ENCODE data around the gene DHCR24. TPM values are rescaled to one million over a fixed set of nuclear protein-coding genes. Genes with fewer than 3 reads are reported as not detected.

Gene DHCR24
- total RNA-seq, 1 donor from 2014 or later, result 168 TPM

DNA sequence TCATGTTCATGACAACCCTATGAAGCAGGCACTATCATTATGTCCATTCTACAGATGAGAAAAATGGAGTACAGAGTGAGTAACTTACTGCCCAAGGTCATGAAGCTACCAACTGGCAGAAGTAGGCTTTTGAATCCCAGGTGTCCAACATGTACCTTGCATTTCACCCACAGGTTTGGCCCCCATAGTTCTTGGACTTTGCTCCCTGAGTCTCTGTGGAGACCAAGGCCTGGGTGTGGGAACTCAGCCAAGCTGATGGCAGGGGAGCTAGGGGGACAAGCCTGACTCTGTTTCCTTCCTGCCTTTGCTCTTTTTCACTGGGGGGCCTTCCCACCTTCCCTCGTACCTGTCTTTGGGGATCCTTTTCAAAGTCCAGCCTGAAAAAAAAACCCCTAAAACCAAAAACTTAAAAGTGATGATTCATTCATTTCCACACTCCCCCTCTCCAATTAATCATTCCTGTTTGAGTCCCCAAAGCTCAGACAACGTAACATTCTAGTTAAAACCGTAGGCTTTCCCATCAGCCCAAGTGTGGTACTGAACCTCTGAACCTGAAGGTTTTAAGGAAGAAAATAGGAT, 77.4 kb downstream of the DHCR24 start:
- no peak overlapping the region for H3K4me3 ChIP-seq (ENCODE audit: insufficient read depth, low read depth, low read length)
- H3K4me2 ChIP-seq (ENCODE audit: low read length), result no peak overlapping the region
- peaks cover 4% of the 10 kb centered on the region for H3K4me1 ChIP-seq (ENCODE audit: insufficient read depth, low read length)
- Mint-ChIP-seq H3K9me3 (ENCODE audit: unreplicated experiment) (peaks cover 3% of the 10 kb centered on the region), H3K4me1 (ENCODE audit: low read depth, unreplicated experiment) (no peaks in the 10 kb centered on the region), H3K27ac (ENCODE audit: unreplicated experiment) (no peak overlapping the region), H3K4me3 (ENCODE audit: unreplicated experiment) (no peak overlapping the region), H3K36me3 (ENCODE audit: low read depth, unreplicated experiment) (no peaks in the 10 kb centered on the region), H3K27me3 (ENCODE audit: low read depth, unreplicated experiment) (peaks cover 14% of the 10 kb centered on the region)
- H4K20me1 ChIP-seq (ENCODE audit: insufficient read depth, low read length), result no peaks in the 10 kb centered on the region
- DNase-seq (ENCODE audit: low read depth) (no peak), FAIRE-seq (no peak)
- H3K36me3 ChIP-seq (ENCODE audit: insufficient read depth, low read length), result no peaks in the 10 kb centered on the region
- H2AFZ ChIP-seq (ENCODE audit: low read depth, low read length), result no peak overlapping the region
- TF ChIP-seq EZH2 (IDR thresholded peaks at IDR 0.05; ENCODE audit: insufficient read depth, low read length), result no peak
- TF ChIP-seq, protein P1, sequence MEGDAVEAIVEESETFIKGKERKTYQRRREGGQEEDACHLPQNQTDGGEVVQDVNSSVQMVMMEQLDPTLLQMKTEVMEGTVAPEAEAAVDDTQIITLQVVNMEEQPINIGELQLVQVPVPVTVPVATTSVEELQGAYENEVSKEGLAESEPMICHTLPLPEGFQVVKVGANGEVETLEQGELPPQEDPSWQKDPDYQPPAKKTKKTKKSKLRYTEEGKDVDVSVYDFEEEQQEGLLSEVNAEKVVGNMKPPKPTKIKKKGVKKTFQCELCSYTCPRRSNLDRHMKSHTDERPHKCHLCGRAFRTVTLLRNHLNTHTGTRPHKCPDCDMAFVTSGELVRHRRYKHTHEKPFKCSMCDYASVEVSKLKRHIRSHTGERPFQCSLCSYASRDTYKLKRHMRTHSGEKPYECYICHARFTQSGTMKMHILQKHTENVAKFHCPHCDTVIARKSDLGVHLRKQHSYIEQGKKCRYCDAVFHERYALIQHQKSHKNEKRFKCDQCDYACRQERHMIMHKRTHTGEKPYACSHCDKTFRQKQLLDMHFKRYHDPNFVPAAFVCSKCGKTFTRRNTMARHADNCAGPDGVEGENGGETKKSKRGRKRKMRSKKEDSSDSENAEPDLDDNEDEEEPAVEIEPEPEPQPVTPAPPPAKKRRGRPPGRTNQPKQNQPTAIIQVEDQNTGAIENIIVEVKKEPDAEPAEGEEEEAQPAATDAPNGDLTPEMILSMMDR (IDR thresholded peaks at IDR 0.05; ENCODE audit: insufficient read depth, low read depth, low read length), result no peak
- H3K27ac ChIP-seq (ENCODE audit: low read depth, low read length), result no peak overlapping the region
- H3K9me3 ChIP-seq (ENCODE audit: insufficient read depth, low read depth, low read length), result no peaks in the 10 kb centered on the region
- no peaks in the 10 kb centered on the region for H3K79me2 ChIP-seq (ENCODE audit: insufficient read depth, low read length)
- H3K9ac ChIP-seq (ENCODE audit: low read length), result no peak overlapping the region
- H3K27me3 ChIP-seq (ENCODE audit: insufficient read depth, low read length), result peaks cover 6% of the 10 kb centered on the region

DNA sequence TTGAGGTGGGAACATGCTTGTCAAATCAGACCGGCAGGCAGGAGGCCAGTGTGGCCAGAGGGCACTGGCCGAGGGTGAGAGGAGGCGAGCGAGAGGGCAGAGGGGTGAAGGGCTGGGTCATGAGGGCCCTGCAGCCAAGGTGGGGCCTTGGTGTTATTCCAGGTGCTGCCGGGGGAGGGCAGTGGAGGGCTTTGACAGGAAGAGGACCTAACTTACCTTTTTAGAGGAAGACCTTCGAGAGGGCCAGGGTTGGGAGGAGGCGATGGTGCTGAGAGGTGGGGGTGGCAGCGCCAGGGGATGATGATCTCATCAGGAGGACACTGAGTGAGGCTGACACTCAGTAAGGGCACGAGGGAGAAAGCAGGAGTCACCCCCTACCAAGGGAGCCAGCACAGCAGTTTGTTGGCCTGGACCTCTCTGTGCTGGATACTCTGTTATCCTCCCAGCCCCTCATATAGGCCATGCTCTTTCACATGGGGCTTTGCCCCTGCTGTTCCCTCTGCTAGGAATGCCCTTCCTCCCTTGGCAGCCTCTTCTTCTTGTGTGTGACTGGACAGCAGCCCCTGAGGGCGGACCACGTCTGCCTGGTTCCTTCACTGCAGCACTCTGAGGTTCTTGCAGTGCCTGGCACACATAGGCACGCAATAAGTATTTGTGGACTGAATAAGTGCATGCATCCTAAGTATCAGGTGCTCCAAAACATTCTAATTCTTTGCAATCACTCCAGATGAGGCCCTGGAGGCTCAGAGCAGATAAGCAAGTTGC, 78.4 kb downstream of the DHCR24 start:
- no peak overlapping the region for H3K4me3 Mint-ChIP-seq (ENCODE audit: unreplicated experiment)
- DNase-seq (ENCODE audit: low read depth), result no peak

More for the DNA sequence above, 78.4 kb downstream of the DHCR24 start:
- no peak for FAIRE-seq
- Histone ChIP-seq H4K20me1 (ENCODE audit: insufficient read depth, low read length) (no peaks in the 10 kb centered on the region), H2AFZ (ENCODE audit: low read depth, low read length) (no peak overlapping the region), H3K4me1 (ENCODE audit: insufficient read depth, low read length) (peaks cover 4% of the 10 kb centered on the region), H3K4me3 (ENCODE audit: insufficient read depth, low read depth, low read length) (no peak overlapping the region), H3K9me3 (ENCODE audit: insufficient read depth, low read depth, low read length) (no peaks in the 10 kb centered on the region), H3K27ac (ENCODE audit: low read depth, low read length) (no peak overlapping the region), H3K27me3 (ENCODE audit: insufficient read depth, low read length) (peaks cover 6% of the 10 kb centered on the region), H3K9ac (ENCODE audit: low read length) (no peak overlapping the region), H3K79me2 (ENCODE audit: insufficient read depth, low read length) (no peaks in the 10 kb centered on the region), H3K36me3 (ENCODE audit: insufficient read depth, low read length) (no peaks in the 10 kb centered on the region), H3K4me2 (ENCODE audit: low read length) (no peak overlapping the region)
- Mint-ChIP-seq H3K27me3 (ENCODE audit: low read depth, unreplicated experiment) (peaks cover 14% of the 10 kb centered on the region), H3K4me1 (ENCODE audit: low read depth, unreplicated experiment) (no peaks in the 10 kb centered on the region), H3K36me3 (ENCODE audit: low read depth, unreplicated experiment) (no peaks in the 10 kb centered on the region), H3K9me3 (ENCODE audit: unreplicated experiment) (peaks cover 3% of the 10 kb centered on the region), H3K27ac (ENCODE audit: unreplicated experiment) (no peak overlapping the region)
- TF ChIP-seq EZH2 (IDR thresholded peaks at IDR 0.05; ENCODE audit: insufficient read depth, low read length), result no peak
- TF ChIP-seq, protein P1 (IDR thresholded peaks at IDR 0.05; ENCODE audit: insufficient read depth, low read depth, low read length), result peak; percentile 35

Data from astrocyte (in vitro differentiated cells and primary cell).